WTC11 (cell line): ENCODE measurements around the gene ASCC3. TPM values are rescaled to one million over a fixed set of nuclear protein-coding genes. Genes with fewer than 3 reads are reported as not detected.

Experiments
- ATAC-seq: fragments of 200-7000 bp; cut with Tn5 transposase; 2 replicates; pipeline ENCODE4 v1.10.0; 2021; ENCODE audit warnings: mild to moderate bottlenecking, moderate library complexity
- CTCF ChIA-PET: fragments of 300-600 bp; sonication (Branson Sonifier 250); formaldehyde crosslinking; loops from one replicate; lab custom pipeline; 2021; ENCODE audit warnings: antibody characterized with exemption; lab: Charles Lee
- POLR2A ChIA-PET: fragments of 350-600 bp; sonication (Branson Sonifier 250); formaldehyde crosslinking; loops from one replicate; lab custom pipeline; 2021; ENCODE audit warnings: antibody characterized with exemption; lab: Charles Lee
- DNase-seq: peaks from one replicate; pipeline ENCODE4 v3.0.0; 2021; ENCODE audit warnings: low spot score
- H3K27ac Mint-ChIP-seq: 2 replicates; pipeline ENCODE4 v1.8.0; 2021; ENCODE audit warnings: mixed read lengths
- H3K27me3 Mint-ChIP-seq: 2 replicates; pipeline ENCODE4 v1.8.0; 2021; ENCODE audit warnings: low read depth, mild to moderate bottlenecking, moderate library complexity, mixed read lengths
- H3K36me3 Mint-ChIP-seq: 2 replicates; pipeline ENCODE4 v1.8.0; 2021; ENCODE audit warnings: mixed read lengths
- H3K4me1 Mint-ChIP-seq: 2 replicates; pipeline ENCODE4 v1.8.0; 2022; ENCODE audit warnings: mixed read lengths
- H3K4me3 Mint-ChIP-seq: 2 replicates; pipeline ENCODE4 v1.8.0; 2021; ENCODE audit warnings: mild to moderate bottlenecking, moderate library complexity, mixed read lengths
- H3K9me3 Mint-ChIP-seq: 2 replicates; pipeline ENCODE4 v1.8.0; 2021; ENCODE audit warnings: mixed read lengths
- CTCF ChIP-seq: fragments of 200-600 bp; IDR thresholded peaks from 2 replicates; pipeline ENCODE4 v1.8.0; 2022; ENCODE audit warnings: antibody characterized with exemption
- IRF2 ChIP-seq: sonication (generic); formaldehyde crosslinking; IDR thresholded peaks from 2 replicates; pipeline ENCODE4 v1.8.0; 2022; ENCODE audit warnings: low read depth, missing genetic modification reagents, borderline replicate concordance
- MLX ChIP-seq: sonication (generic); formaldehyde crosslinking; IDR thresholded peaks from 2 replicates; pipeline ENCODE4 v1.8.1; 2023; ENCODE audit warnings: mild to moderate bottlenecking, missing genetic modification reagents, moderate library complexity
- NFYB ChIP-seq: sonication (generic); formaldehyde crosslinking; conservative IDR thresholded peaks from 2 replicates; pipeline ENCODE4 v1.8.0; 2022; ENCODE audit warnings: low read depth, missing genetic modification reagents
- NR3C1 ChIP-seq: sonication (generic); formaldehyde crosslinking; conservative IDR thresholded peaks from 2 replicates; pipeline ENCODE4 v1.8.1; 2023; ENCODE audit warnings: low read depth, mild to moderate bottlenecking, missing genetic modification reagents
- SMAD3 ChIP-seq: sonication (generic); formaldehyde crosslinking; IDR thresholded peaks from 2 replicates; pipeline ENCODE4 v1.8.0; 2022; ENCODE audit warnings: missing genetic modification reagents, mild to moderate bottlenecking, borderline replicate concordance
- USF2 ChIP-seq: sonication (generic); formaldehyde crosslinking; IDR thresholded peaks from 2 replicates; pipeline ENCODE4 v1.8.1; 2023; ENCODE audit warnings: mild to moderate bottlenecking, missing genetic modification reagents, moderate library complexity
- ZBTB21 ChIP-seq: sonication (generic); formaldehyde crosslinking; IDR thresholded peaks from 2 replicates; pipeline ENCODE4 v1.8.1; 2023; ENCODE audit warnings: mild to moderate bottlenecking, missing genetic modification reagents, borderline replicate concordance
- ZBTB43 ChIP-seq: sonication (generic); formaldehyde crosslinking; IDR thresholded peaks from 2 replicates; pipeline ENCODE4 v1.8.1; 2023; ENCODE audit warnings: mild to moderate bottlenecking, missing genetic modification reagents
- ZNF281 ChIP-seq: sonication (generic); formaldehyde crosslinking; IDR thresholded peaks from 2 replicates; pipeline ENCODE4 v1.8.0; 2023; ENCODE audit warnings: mild to moderate bottlenecking, missing genetic modification reagents
- ZNF512 ChIP-seq: sonication (generic); formaldehyde crosslinking; IDR thresholded peaks from 2 replicates; pipeline ENCODE4 v1.8.1; 2022; ENCODE audit warnings: missing genetic modification reagents, borderline replicate concordance
- total RNA-seq: library from RNA; stranded (reverse); gene quantifications from 3 replicates; pipeline ENCODE4 v1.2.3, GENCODE V29; 2021

The ASCC3 gene
- total RNA-seq, 1 experiment from 2014 or later, result 80.7 TPM

GRCh38 chr6:100461278-100461916 lies 419.7 kb downstream of the ASCC3 start:
- DNase-seq (peak; percentile 60), ATAC-seq (peak; percentile 7)
- no peak for TF ChIP-seq ZBTB21 (CRISPR knock-in tag)
- no peak for TF ChIP-seq MLX (CRISPR knock-in tag)
- no peak for TF ChIP-seq NR3C1
- no peak for TF ChIP-seq SMAD3 (CRISPR knock-in tag)
- no peak for TF ChIP-seq ZNF512 (CRISPR knock-in tag)
- no peak for TF ChIP-seq IRF2 (CRISPR knock-in tag)
- no peak for TF ChIP-seq NFYB (CRISPR knock-in tag)
- ChIA-PET POLR2A (no interaction called here), CTCF (interaction anchor here (0.6 to 1.9 kb wide), 39 partner anchors 8 to 856 kb away, joined by 3 to 26 read pairs (median 4); no protein-coding TSS in a partner anchor)
- Mint-ChIP-seq H3K27ac (no peak overlapping the region), H3K4me1 (peaks cover 68% of the 10 kb centered on the region), H3K4me3 (peak overlapping the region; percentile 54), H3K27me3 (no peaks in the 10 kb centered on the region; the same call in 1 of the 2 replicates), H3K36me3 (no peaks in the 10 kb centered on the region), H3K9me3 (no peaks in the 10 kb centered on the region)

GRCh38 chr6:100460650-100461204 lies 420.4 kb downstream of the ASCC3 start:
- ChIA-PET CTCF (interaction anchor here (0.6 to 1.9 kb wide), 39 partner anchors 9 to 856 kb away, joined by 3 to 26 read pairs (median 4); no protein-coding TSS in a partner anchor), POLR2A (interaction anchor here (0.5 kb wide), 1 partner anchor 128 kb away, joined by 3 read pairs; no protein-coding TSS in a partner anchor)
- no peaks in the 10 kb centered on the region for H3K9me3 Mint-ChIP-seq
- no peak for ATAC-seq
- no peak overlapping the region for H3K27ac Mint-ChIP-seq
- TF ChIP-seq USF2 (no peak), ZNF281 (no peak), CTCF (peak; percentile 57)
- DNase-seq, result peak; percentile 59
- H3K4me1 Mint-ChIP-seq, result peaks cover 66% of the 10 kb centered on the region
- H3K36me3 Mint-ChIP-seq, result no peaks in the 10 kb centered on the region
- no peaks in the 10 kb centered on the region; the same call in 1 of the 2 replicates for H3K27me3 Mint-ChIP-seq
- peak overlapping the region; percentile 54 for H3K4me3 Mint-ChIP-seq

GRCh38 chr6:100459592-100460184 lies 421.4 kb downstream of the ASCC3 start:
- Mint-ChIP-seq H3K27me3 (no peaks in the 10 kb centered on the region; the same call in 1 of the 2 replicates), H3K27ac (no peak overlapping the region), H3K4me3 (no peak overlapping the region), H3K36me3 (no peaks in the 10 kb centered on the region), H3K9me3 (no peaks in the 10 kb centered on the region), H3K4me1 (peaks cover 69% of the 10 kb centered on the region)
- POLR2A ChIA-PET, result no interaction called here
- DNase-seq (no peak), ATAC-seq (no peak)
- CTCF ChIA-PET, result no interaction called here
- TF ChIP-seq ZBTB43 (CRISPR knock-in tag), result no peak
